GM12878 (cell line): ENCODE measurements around the gene GRIK4. TPM values are rescaled to one million over a fixed set of nuclear protein-coding genes. Genes with fewer than 3 reads are reported as not detected.

Experiments
- GABPA ChIP-seq: IDR thresholded peaks from 2 replicates; pipeline ENCODE4 v1.6.1; 2014; ENCODE audit warnings: antibody characterized with exemption, low read depth, mild to moderate bottlenecking, inconsistent platforms
- HDGF ChIP-seq: fragments of 450-650 bp; IDR thresholded peaks from 2 replicates; pipeline ENCODE4 v1.6.1; 2016; ENCODE audit warnings: antibody characterized with exemption
- IRF3 ChIP-seq: fragments of 450-650 bp; IDR thresholded peaks from 2 replicates; pipeline ENCODE4 v1.6.1; 2014; ENCODE audit warnings: mild to moderate bottlenecking
- NR2F1 ChIP-seq: fragments of 450-650 bp; conservative IDR thresholded peaks from 2 replicates; pipeline ENCODE4 v1.6.1; 2017; ENCODE audit warnings: mild to moderate bottlenecking
- RAD51 ChIP-seq: fragments of 450-650 bp; IDR thresholded peaks from 2 replicates; pipeline ENCODE4 v1.6.1; 2016; ENCODE audit warnings: moderate library complexity, mild to moderate bottlenecking, inconsistent platforms
- RBBP5 ChIP-seq: fragments of 200-600 bp; sonication (generic); conservative IDR thresholded peaks from 2 replicates; pipeline ENCODE4 v1.6.1; 2016
- RFX5 ChIP-seq: IDR thresholded peaks from 2 replicates; pipeline ENCODE4 v1.6.1; 2011; ENCODE audit warnings: low read depth, low read length, improper control_type of control experiment
- SKIL ChIP-seq: fragments of 450-650 bp; IDR thresholded peaks from 2 replicates; pipeline ENCODE4 v1.6.1; 2017; ENCODE audit warnings: mild to moderate bottlenecking, low read depth, inconsistent platforms; ENCODE audit not compliant: poor library complexity, severe bottlenecking
- STAT3 ChIP-seq: IDR thresholded peaks from 2 replicates; pipeline ENCODE4 v1.6.1; 2011; ENCODE audit warnings: low read depth, low read length, improper control_type of control experiment
- SUZ12 ChIP-seq: fragments of 200-600 bp; sonication (generic); IDR thresholded peaks from one replicate; pipeline ENCODE4 v1.6.1; 2018; ENCODE audit warnings: antibody characterized with exemption, mild to moderate bottlenecking; ENCODE audit not compliant: unreplicated experiment
- TBL1XR1 ChIP-seq: IDR thresholded peaks from 2 replicates; pipeline ENCODE4 v1.6.1; 2012; ENCODE audit warnings: low read depth, low read length, improper control_type of control experiment
- ZBTB11 ChIP-seq: fragments of 450-650 bp; formaldehyde crosslinking; IDR thresholded peaks from 2 replicates; pipeline ENCODE4 v1.5.0; 2022; ENCODE audit warnings: mild to moderate bottlenecking, missing genetic modification characterization
- ZNF217 ChIP-seq: fragments of 450-650 bp; IDR thresholded peaks from 2 replicates; pipeline ENCODE4 v1.6.1; 2017; ENCODE audit warnings: antibody characterized with exemption, mild to moderate bottlenecking
- polyA plus RNA-seq, 11 experiments: library from polyadenylated mRNA; depleted of rRNA in 4 of 11; unstranded in 6 of 11; stranded (reverse) in 5 of 11; fragments of >200 nt; fragmentation: Nextera tagmentation in 4 of 11; fragmentation: Illumina TruSeq in 1 of 11; extraction: Ambion mirVana in 4 of 11; extraction: Trizol in 1 of 11; gene quantifications; 1 replicate in 1 of 11; 2 replicates in 10 of 11; pipeline versions ENCODE4 v1.2.1 to v1.2.3, GENCODE V29; 2011 to 2016; ENCODE audit warnings: inconsistent platforms in 2 of 11, missing spikeins in 2 of 11, low read depth in 1 of 11
- total RNA-seq, 4 experiments: library from RNA; depleted of rRNA in 3 of 4; stranded (reverse); fragments of >200 nt in 3 of 4; fragmentation: Illumina TruSeq in 1 of 4; extraction: Trizol in 1 of 4; gene quantifications; 2 replicates each; pipeline versions ENCODE4 v1.2.1 to v1.2.3, GENCODE V29; 2013 to 2021
- TF ChIP-seq, protein P1 (sequence below): IDR thresholded peaks from 2 replicates; pipeline ENCODE4 v1.6.1; 2012; ENCODE audit warnings: mild to moderate bottlenecking, low read depth, low read length
- TF ChIP-seq, protein P2 (sequence below): IDR thresholded peaks from 2 replicates; pipeline ENCODE4 v1.6.1; 2012; ENCODE audit warnings: low read length, inconsistent platforms

GRIK4 gene
- total and polyA plus RNA-seq, 10 of the 15 experiments (the other 5 are each of a cell fraction or from before 2014, with no cell fraction given), result 0.33 to 3.6 (median 0.72) TPM

- TF ChIP-seq, protein P1, sequence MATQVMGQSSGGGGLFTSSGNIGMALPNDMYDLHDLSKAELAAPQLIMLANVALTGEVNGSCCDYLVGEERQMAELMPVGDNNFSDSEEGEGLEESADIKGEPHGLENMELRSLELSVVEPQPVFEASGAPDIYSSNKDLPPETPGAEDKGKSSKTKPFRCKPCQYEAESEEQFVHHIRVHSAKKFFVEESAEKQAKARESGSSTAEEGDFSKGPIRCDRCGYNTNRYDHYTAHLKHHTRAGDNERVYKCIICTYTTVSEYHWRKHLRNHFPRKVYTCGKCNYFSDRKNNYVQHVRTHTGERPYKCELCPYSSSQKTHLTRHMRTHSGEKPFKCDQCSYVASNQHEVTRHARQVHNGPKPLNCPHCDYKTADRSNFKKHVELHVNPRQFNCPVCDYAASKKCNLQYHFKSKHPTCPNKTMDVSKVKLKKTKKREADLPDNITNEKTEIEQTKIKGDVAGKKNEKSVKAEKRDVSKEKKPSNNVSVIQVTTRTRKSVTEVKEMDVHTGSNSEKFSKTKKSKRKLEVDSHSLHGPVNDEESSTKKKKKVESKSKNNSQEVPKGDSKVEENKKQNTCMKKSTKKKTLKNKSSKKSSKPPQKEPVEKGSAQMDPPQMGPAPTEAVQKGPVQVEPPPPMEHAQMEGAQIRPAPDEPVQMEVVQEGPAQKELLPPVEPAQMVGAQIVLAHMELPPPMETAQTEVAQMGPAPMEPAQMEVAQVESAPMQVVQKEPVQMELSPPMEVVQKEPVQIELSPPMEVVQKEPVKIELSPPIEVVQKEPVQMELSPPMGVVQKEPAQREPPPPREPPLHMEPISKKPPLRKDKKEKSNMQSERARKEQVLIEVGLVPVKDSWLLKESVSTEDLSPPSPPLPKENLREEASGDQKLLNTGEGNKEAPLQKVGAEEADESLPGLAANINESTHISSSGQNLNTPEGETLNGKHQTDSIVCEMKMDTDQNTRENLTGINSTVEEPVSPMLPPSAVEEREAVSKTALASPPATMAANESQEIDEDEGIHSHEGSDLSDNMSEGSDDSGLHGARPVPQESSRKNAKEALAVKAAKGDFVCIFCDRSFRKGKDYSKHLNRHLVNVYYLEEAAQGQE, result no peak
- TF ChIP-seq, protein P2, sequence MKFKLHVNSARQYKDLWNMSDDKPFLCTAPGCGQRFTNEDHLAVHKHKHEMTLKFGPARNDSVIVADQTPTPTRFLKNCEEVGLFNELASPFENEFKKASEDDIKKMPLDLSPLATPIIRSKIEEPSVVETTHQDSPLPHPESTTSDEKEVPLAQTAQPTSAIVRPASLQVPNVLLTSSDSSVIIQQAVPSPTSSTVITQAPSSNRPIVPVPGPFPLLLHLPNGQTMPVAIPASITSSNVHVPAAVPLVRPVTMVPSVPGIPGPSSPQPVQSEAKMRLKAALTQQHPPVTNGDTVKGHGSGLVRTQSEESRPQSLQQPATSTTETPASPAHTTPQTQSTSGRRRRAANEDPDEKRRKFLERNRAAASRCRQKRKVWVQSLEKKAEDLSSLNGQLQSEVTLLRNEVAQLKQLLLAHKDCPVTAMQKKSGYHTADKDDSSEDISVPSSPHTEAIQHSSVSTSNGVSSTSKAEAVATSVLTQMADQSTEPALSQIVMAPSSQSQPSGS, result no peak
- TF ChIP-seq IRF3 (no peak), GABPA (no peak), SUZ12 (no peak), RAD51 (no peak), NR2F1 (no peak), HDGF (no peak), SKIL (no peak), STAT3 (no peak), RFX5 (no peak), TBL1XR1 (no peak), RBBP5 (no peak), ZNF217 (no peak), ZBTB11 (CRISPR knock-in tag) (no peak)
Measured at GRCh38 chr11:120795185-120795584, 283.6 kb downstream of the GRIK4 start (continued).
